Heart left ventricle (tissue), 13 donors: Measurements from ENCODE around the gene RPL34.

ENCODE experiments used
- CTCF ChIP-seq, 12 donors: fragments of 200-600 bp; sonication (generic) in 4 of 12; IDR thresholded peaks; one replicate each; pipeline versions ENCODE4 v1.5.0 to v1.8.0; 2018 to 2022; ENCODE audit warnings: antibody characterized with exemption in 12 of 12, mild to moderate bottlenecking in 5 of 12
- POLR2A ChIP-seq, 2 donors: fragments of 450-650 bp; IDR thresholded peaks; one replicate each; pipeline ENCODE4 v1.6.1; 2017; ENCODE audit warnings: antibody characterized with exemption in 2 of 2, mild to moderate bottlenecking in 2 of 2, moderate library complexity in 2 of 2
- donor health status: ischemic (EF 13 %, LVEDD 7.1; RV severe dilation, severe dysfunction).
- donor health status: DM: no; HTN: yes; CAD: no.
- donor health status: DM: no; HTN: no; CAD: no.
- donor health status: ischemic (EF 25% LVEDD 6.9; RV normal size, moderate dysfunction).
- donor health status: ischemic (EF 25% LVEDD 5.7; RV mildly dilated, moderate dysfunction).
- donor health status: ischemic (EF 35%, LVEDD 5.7; RV mildly dilated, moderate dysfunction).
- donor health status: nonischemic (EF 11% LVEDD 7.7; RV severe dilation, severe dysfunction).
- donor health status: DM: yes; HTN: yes; CAD: no.
- donor health status: PGD.
- donor health status: ischemic (EF 29% LVEDD 5.4; RV normal size, mild dysfunction).
- donor health status: nonischemic (EF 23%, LVEDD 6.1; RV moderate dilation, normal function).

GRCh38 chr4:108596344-108596743, 24.0 kb upstream of the RPL34 start:
- TF ChIP-seq CTCF (IDR thresholded peaks at IDR 0.05): no peak
- no peak for TF ChIP-seq POLR2A (IDR thresholded peaks at IDR 0.05)
